ENCODE results near the gene DGKQ.

Gene DGKQ

GRCh38 chr4:1019729-1020470 lies 46.5 kb upstream of the DGKQ start:
- Histone ChIP-seq H2AK5ac (ENCODE audit: low read length) (no peak overlapping the region), H3K9me3 (ENCODE audit: insufficient read depth, low read depth, low read length) (no peaks in the 10 kb centered on the region), H3K4me3 (ENCODE audit: low read depth, low read length) (no peak overlapping the region), H4K12ac (ENCODE audit: low read depth, low read length) (no peak overlapping the region), H3K9ac (ENCODE audit: low read length) (no peak overlapping the region), H2BK120ac (ENCODE audit: insufficient read depth, low read length, poor library complexity) (no peak overlapping the region), H3K27me3 (ENCODE audit: insufficient read depth, low read length) (no peaks in the 10 kb centered on the region), H3K27ac (ENCODE audit: low read depth, low read length) (no peak overlapping the region), H3K4me1 (ENCODE audit: control insufficient read depth in 1 of 2, insufficient read depth in 2 of 2, low read length in 2 of 2) (no peaks in the 10 kb centered on the region), H4K8ac (ENCODE audit: low read depth, low read length) (no peak overlapping the region), H2BK12ac (ENCODE audit: low read length) (no peak overlapping the region), H3K18ac (ENCODE audit: low read length) (no peak overlapping the region), H3K4ac (ENCODE audit: low read depth, low read length) (no peak overlapping the region), H4K91ac (ENCODE audit: low read depth, low read length) (no peak overlapping the region), H3K36me3 (ENCODE audit: control insufficient read depth in 1 of 2, insufficient read depth in 2 of 2, low read length in 2 of 2) (peaks cover 3 to 8% of the 10 kb centered on the region in 2 experiments), H3K4me2 (ENCODE audit: low read length) (no peak overlapping the region), H2BK5ac (ENCODE audit: low read depth, low read length, poor library complexity) (no peak overlapping the region), H3K79me1 (ENCODE audit: low read length) (no peaks in the 10 kb centered on the region), H3K14ac (ENCODE audit: low read length) (no peak overlapping the region), H3K23ac (ENCODE audit: low read length) (no peak overlapping the region), H3K79me2 (ENCODE audit: control insufficient read depth, insufficient read depth, low read length, poor library complexity) (no peaks in the 10 kb centered on the region), H2AFZ (ENCODE audit: insufficient read depth, low read length, poor library complexity) (no peak overlapping the region)
- DNase-seq, result no peak
- WGBS (ENCODE audit: extremely low coverage, insufficient coverage, insufficient read length), result no CpG with 5 or more reads among the region's 23 CpGs

GRCh38 chr4:1019320-1019719 lies 46.0 kb upstream of the DGKQ start:
- Histone ChIP-seq H4K91ac (ENCODE audit: low read depth, low read length) (no peak overlapping the region), H4K12ac (ENCODE audit: low read depth, low read length) (no peak overlapping the region), H2AFZ (ENCODE audit: insufficient read depth, low read length, poor library complexity) (no peak overlapping the region), H3K27me3 (ENCODE audit: insufficient read depth, low read length) (no peaks in the 10 kb centered on the region), H3K18ac (ENCODE audit: low read length) (no peak overlapping the region), H3K9me3 (ENCODE audit: insufficient read depth, low read depth, low read length) (no peaks in the 10 kb centered on the region), H4K8ac (ENCODE audit: low read depth, low read length) (no peak overlapping the region), H3K27ac (ENCODE audit: low read depth, low read length) (no peak overlapping the region), H3K79me2 (ENCODE audit: control insufficient read depth, insufficient read depth, low read length, poor library complexity) (no peaks in the 10 kb centered on the region), H2AK5ac (ENCODE audit: low read length) (no peak overlapping the region), H3K4me1 (ENCODE audit: control insufficient read depth in 1 of 2, insufficient read depth in 2 of 2, low read length in 2 of 2) (no peaks in the 10 kb centered on the region), H3K36me3 (ENCODE audit: control insufficient read depth in 1 of 2, insufficient read depth in 2 of 2, low read length in 2 of 2) (peaks cover 0 to 2% of the 10 kb centered on the region in 2 experiments), H2BK12ac (ENCODE audit: low read length) (no peak overlapping the region), H3K14ac (ENCODE audit: low read length) (no peak overlapping the region), H3K4me2 (ENCODE audit: low read length) (no peak overlapping the region), H3K9ac (ENCODE audit: low read length) (no peak overlapping the region), H2BK5ac (ENCODE audit: low read depth, low read length, poor library complexity) (no peak overlapping the region), H3K4ac (ENCODE audit: low read depth, low read length) (no peak overlapping the region), H2BK120ac (ENCODE audit: insufficient read depth, low read length, poor library complexity) (no peak overlapping the region), H3K79me1 (ENCODE audit: low read length) (no peaks in the 10 kb centered on the region), H3K23ac (ENCODE audit: low read length) (no peak overlapping the region), H3K4me3 (ENCODE audit: low read depth, low read length) (no peak overlapping the region)
- DNase-seq, result no peak
- WGBS (ENCODE audit: extremely low coverage, insufficient coverage, insufficient read length), result no CpG with 5 or more reads among the region's 9 CpGs

GRCh38 chr4:1018147-1019020 lies 45.0 kb upstream of the DGKQ start:
- Histone ChIP-seq H3K4me3 (ENCODE audit: low read depth, low read length) (no peak overlapping the region), H2BK12ac (ENCODE audit: low read length) (no peak overlapping the region), H2BK120ac (ENCODE audit: insufficient read depth, low read length, poor library complexity) (no peak overlapping the region), H4K12ac (ENCODE audit: low read depth, low read length) (no peak overlapping the region), H3K4me2 (ENCODE audit: low read length) (no peak overlapping the region), H3K14ac (ENCODE audit: low read length) (no peak overlapping the region), H3K79me2 (ENCODE audit: control insufficient read depth, insufficient read depth, low read length, poor library complexity) (no peaks in the 10 kb centered on the region), H3K27me3 (ENCODE audit: insufficient read depth, low read length) (no peaks in the 10 kb centered on the region), H3K9ac (ENCODE audit: low read length) (no peak overlapping the region), H2AFZ (ENCODE audit: insufficient read depth, low read length, poor library complexity) (no peak overlapping the region), H3K36me3 (ENCODE audit: control insufficient read depth in 1 of 2, insufficient read depth in 2 of 2, low read length in 2 of 2) (no peaks in the 10 kb centered on the region), H3K79me1 (ENCODE audit: low read length) (no peaks in the 10 kb centered on the region), H3K4ac (ENCODE audit: low read depth, low read length) (no peak overlapping the region), H4K91ac (ENCODE audit: low read depth, low read length) (no peak overlapping the region), H2BK5ac (ENCODE audit: low read depth, low read length, poor library complexity) (no peak overlapping the region), H3K4me1 (ENCODE audit: control insufficient read depth in 1 of 2, insufficient read depth in 2 of 2, low read length in 2 of 2) (peaks cover 0 to 2% of the 10 kb centered on the region in 2 experiments), H3K9me3 (ENCODE audit: insufficient read depth, low read depth, low read length) (peaks cover under 1% of the 10 kb centered on the region), H3K23ac (ENCODE audit: low read length) (no peak overlapping the region), H2AK5ac (ENCODE audit: low read length) (no peak overlapping the region), H3K18ac (ENCODE audit: low read length) (no peak overlapping the region), H3K27ac (ENCODE audit: low read depth, low read length) (no peak overlapping the region), H4K8ac (ENCODE audit: low read depth, low read length) (no peak overlapping the region)
- DNase-seq, result no peak
- no CpG with 5 or more reads among the region's 29 CpGs for WGBS (ENCODE audit: extremely low coverage, insufficient coverage, insufficient read length)

- Histone ChIP-seq H3K27me3 (ENCODE audit: insufficient read depth, low read length) (peaks cover under 1% of the 10 kb centered on the region), H2BK120ac (ENCODE audit: insufficient read depth, low read length, poor library complexity) (no peak overlapping the region)
- no CpG with 5 or more reads among the region's 15 CpGs for WGBS (ENCODE audit: extremely low coverage, insufficient coverage, insufficient read length)
These were observed 44.3 kb upstream of the DGKQ start for GRCh38 chr4:1017706-1018105.

More at GRCh38 chr4:1017706-1018105, 44.3 kb upstream of the DGKQ start:
- Histone ChIP-seq H3K79me1 (ENCODE audit: low read length) (no peaks in the 10 kb centered on the region), H4K12ac (ENCODE audit: low read depth, low read length) (no peak overlapping the region), H2AFZ (ENCODE audit: insufficient read depth, low read length, poor library complexity) (no peak overlapping the region), H3K4me1 (ENCODE audit: control insufficient read depth in 1 of 2, insufficient read depth in 2 of 2, low read length in 2 of 2) (peaks cover 0 to 2% of the 10 kb centered on the region in 2 experiments), H3K18ac (ENCODE audit: low read length) (no peak overlapping the region), H3K9me3 (ENCODE audit: insufficient read depth, low read depth, low read length) (peaks cover 6% of the 10 kb centered on the region), H4K8ac (ENCODE audit: low read depth, low read length) (no peak overlapping the region), H2AK5ac (ENCODE audit: low read length) (no peak overlapping the region), H3K14ac (ENCODE audit: low read length) (no peak overlapping the region), H2BK12ac (ENCODE audit: low read length) (no peak overlapping the region), H3K36me3 (ENCODE audit: control insufficient read depth in 1 of 2, insufficient read depth in 2 of 2, low read length in 2 of 2) (peaks cover 0 to 5% of the 10 kb centered on the region in 2 experiments), H3K27ac (ENCODE audit: low read depth, low read length) (no peak overlapping the region), H4K91ac (ENCODE audit: low read depth, low read length) (no peak overlapping the region), H3K23ac (ENCODE audit: low read length) (no peak overlapping the region), H2BK5ac (ENCODE audit: low read depth, low read length, poor library complexity) (no peak overlapping the region), H3K79me2 (ENCODE audit: control insufficient read depth, insufficient read depth, low read length, poor library complexity) (no peaks in the 10 kb centered on the region), H3K4me3 (ENCODE audit: low read depth, low read length) (no peak overlapping the region), H3K4ac (ENCODE audit: low read depth, low read length) (no peak overlapping the region), H3K4me2 (ENCODE audit: low read length) (no peak overlapping the region), H3K9ac (ENCODE audit: low read length) (no peak overlapping the region)
- DNase-seq, result no peak

All from trophoblast cell (in vitro differentiated cells and primary cell).